GM19023 (cell line): Measurements from ENCODE around the gene FANK1.

Source experiments
- ATAC-seq: cut with Tn5 transposase; IDR thresholded peaks from one replicate; pipeline ENCODE4 v1.9.1; 2021; ENCODE audit warnings: mild to moderate bottlenecking, moderate library complexity; ENCODE audit not compliant: unreplicated experiment

Gene FANK1

GRCh38 chr10:125984865-125985495 lies 88.6 kb downstream of the FANK1 start:
- no peak for ATAC-seq

- no peak for ATAC-seq
Measured at GRCh38 chr10:125985557-125986240, 89.3 kb downstream of the FANK1 start.

GRCh38 chr10:125989791-125990190 lies 93.4 kb downstream of the FANK1 start:
- no peak for ATAC-seq

GRCh38 chr10:125990974-125991373 lies 94.6 kb downstream of the FANK1 start:
- no peak for ATAC-seq

GRCh38 chr10:125991392-125991791 lies 95.0 kb downstream of the FANK1 start:
- no peak for ATAC-seq

- no peak for ATAC-seq
Measured at GRCh38 chr10:125992254-125992653, 95.9 kb downstream of the FANK1 start.

- no peak for ATAC-seq
Measured at GRCh38 chr10:125994601-125995000, 98.2 kb downstream of the FANK1 start.

GRCh38 chr10:125995726-125996304 lies 99.5 kb downstream of the FANK1 start:
- ATAC-seq: no peak

GRCh38 chr10:125997586-125997985 lies 101.2 kb downstream of the FANK1 start:
- ATAC-seq: no peak

GRCh38 chr10:125999694-126000093 lies 103.3 kb downstream of the FANK1 start:
- ATAC-seq: no peak

- ATAC-seq: no peak
Measured at GRCh38 chr10:126001576-126001975, 105.2 kb downstream of the FANK1 start.

GRCh38 chr10:126004752-126005151 lies 108.4 kb downstream of the FANK1 start:
- ATAC-seq: no peak

GRCh38 chr10:126006264-126006663 lies 109.9 kb downstream of the FANK1 start:
- ATAC-seq: no peak

GRCh38 chr10:126006906-126007305 lies 110.5 kb downstream of the FANK1 start:
- ATAC-seq: no peak

GRCh38 chr10:126009650-126010049 lies 113.3 kb downstream of the FANK1 start:
- no peak for ATAC-seq

- no peak for ATAC-seq
Measured at GRCh38 chr10:126011995-126012394, 115.6 kb downstream of the FANK1 start.

GRCh38 chr10:126012485-126012884 lies 116.1 kb downstream of the FANK1 start:
- ATAC-seq: no peak

GRCh38 chr10:126013489-126014281 lies 117.3 kb downstream of the FANK1 start:
- no peak for ATAC-seq

- ATAC-seq: no peak
Measured at GRCh38 chr10:126014309-126014708, 117.9 kb downstream of the FANK1 start.

- no peak for ATAC-seq
Measured at GRCh38 chr10:126015413-126015812, 119.0 kb downstream of the FANK1 start.

GRCh38 chr10:126016156-126016805 lies 119.9 kb downstream of the FANK1 start:
- no peak for ATAC-seq
